IPS-NIHi7 (cell line): Measurements from ENCODE around the gene STOX1.
A peak's percentile ranks its signal among the peaks of the same experiment; 100 is the strongest.
"Not testable (repeated sequence)": the region's sequence is repeated elsewhere in the genome, so short reads cannot be mapped to it uniquely, and the experiment has no call there.

Experiments used
- DNase-seq: peaks from one replicate; pipeline ENCODE4 v3.0.0; 2012; ENCODE audit warnings: mixed read lengths; ENCODE audit errors: extremely low spot score

STOX1 gene

DNA sequence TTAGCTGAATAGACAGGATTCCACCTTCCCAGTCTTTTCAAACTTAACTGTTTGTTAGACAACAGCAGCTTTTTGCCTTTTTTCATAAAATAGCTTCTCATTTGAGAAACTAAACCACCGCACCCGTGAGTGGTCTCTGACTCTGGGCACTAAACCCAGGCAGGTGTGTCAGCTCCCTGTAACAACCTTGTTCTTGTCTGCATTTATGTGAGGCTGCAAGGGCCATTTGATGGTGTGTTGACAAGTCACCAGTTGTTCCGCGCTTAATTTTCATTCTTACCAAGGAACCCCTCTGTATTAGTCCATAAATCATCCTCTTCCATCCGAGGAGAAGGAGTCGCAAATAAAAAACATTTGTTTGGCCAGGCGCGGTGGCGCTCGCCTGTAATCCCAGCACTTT lies 1.5 kb downstream of the STOX1 start:
- DNase-seq = no peak

- DNase-seq = no peak
Measured at GRCh38 chr10:68829521-68829920, 2.2 kb downstream of the STOX1 start.

- DNase-seq = no peak
Measured at GRCh38 chr10:68829952-68830351, 2.6 kb downstream of the STOX1 start.

- no peak for DNase-seq
Measured at GRCh38 chr10:68831961-68832455, 4.7 kb downstream of the STOX1 start.

- DNase-seq = no peak
Measured at GRCh38 chr10:68832601-68833000, 5.3 kb downstream of the STOX1 start.

DNA sequence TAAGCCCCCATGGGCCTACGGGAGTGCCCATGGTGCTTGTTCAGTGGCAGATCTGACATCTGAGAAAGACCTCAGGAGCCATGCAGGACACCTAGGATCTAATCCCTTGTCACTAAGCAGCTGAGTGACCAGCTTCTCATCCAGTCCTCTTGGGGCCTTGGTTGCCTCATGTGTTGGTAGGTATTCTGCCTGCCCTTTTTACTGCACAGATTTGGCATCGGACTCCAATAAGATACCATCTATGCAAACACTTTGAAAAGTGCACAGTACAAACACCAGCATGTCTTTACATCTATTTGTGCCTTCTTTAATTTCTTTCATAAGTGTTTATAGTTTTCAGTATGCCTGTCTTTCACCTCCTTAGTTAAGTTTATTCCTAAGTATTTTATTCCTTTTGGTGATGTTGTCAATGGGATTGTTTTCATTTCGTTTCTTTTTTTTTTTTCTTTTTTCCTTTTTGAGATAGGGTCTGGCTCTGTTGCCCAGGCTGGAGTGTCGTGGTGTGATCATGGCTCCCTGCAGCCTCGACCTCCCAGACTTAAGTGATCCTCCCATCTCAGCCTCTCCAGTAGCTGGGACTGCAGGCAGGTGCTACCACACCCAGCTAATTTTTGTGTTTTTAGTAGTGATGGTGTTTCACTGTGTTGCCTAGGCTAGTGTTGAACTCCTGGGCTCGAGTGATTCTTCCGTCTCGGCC lies 10.4 kb downstream of the STOX1 start:
- no peak for DNase-seq

- DNase-seq = not testable (repeated sequence)
Measured at GRCh38 chr10:68840650-68841049, 13.3 kb downstream of the STOX1 start.

DNA sequence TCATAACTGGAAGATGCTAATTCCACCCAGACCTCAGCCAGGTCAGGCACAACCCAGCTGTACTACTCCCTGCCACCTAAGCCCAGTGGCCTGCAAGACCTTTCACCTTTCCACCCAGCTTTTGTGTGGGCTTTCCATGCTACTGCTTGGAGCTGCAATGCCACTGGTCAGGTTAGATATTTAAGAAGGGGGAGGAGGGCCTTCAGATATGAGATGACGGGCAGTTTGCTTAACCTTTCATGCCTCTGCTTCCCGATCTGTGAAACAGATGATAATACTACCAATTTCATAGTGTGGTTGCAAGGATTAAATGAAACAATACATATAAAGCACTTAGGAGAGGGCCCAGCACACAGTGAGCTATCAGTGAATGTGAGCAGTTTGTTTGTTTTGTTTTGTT lies 20.9 kb downstream of the STOX1 start:
- no peak for DNase-seq

DNA sequence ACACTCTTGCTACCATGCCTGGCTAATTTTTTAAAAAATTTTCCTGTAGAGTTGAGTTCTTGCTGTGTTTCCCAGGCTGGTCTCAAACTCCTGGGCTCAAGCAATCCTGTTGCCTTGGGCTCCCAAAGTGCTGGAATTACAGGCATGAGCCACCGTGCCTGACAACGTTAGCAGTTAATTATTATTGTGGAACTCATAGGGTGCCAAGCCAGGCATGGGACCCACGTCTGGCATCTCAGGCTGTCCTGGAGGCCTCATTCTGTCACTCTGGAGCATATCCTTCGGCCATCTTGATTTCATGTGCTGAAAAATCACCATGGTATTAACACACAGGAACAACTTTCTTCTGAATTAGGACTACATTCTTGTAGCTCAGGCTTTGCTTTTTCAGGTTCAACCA lies 21.5 kb downstream of the STOX1 start:
- no peak for DNase-seq

DNA sequence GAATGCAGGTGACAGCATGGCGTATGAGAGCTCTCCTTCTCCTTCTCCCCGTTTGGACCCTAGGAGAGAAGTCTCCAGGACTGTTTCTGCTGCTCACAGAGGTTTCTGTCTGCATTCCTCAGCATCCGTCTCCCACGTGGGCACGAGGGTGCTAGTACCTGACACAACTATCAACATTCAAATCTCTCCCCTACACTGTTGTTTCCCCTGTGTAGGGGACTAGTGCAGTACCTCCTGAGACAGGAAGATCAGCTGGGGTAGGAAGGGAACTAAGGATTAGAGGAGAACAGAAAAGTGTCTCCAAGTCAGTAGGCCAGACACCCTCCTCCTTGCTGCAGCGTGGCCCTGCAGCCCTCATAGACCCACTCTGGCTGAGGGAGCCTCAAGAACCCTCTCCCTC lies 29.0 kb downstream of the STOX1 start:
- DNase-seq = no peak

- no peak for DNase-seq
Measured at GRCh38 chr10:68857005-68857404, 29.7 kb downstream of the STOX1 start.

- DNase-seq = no peak
Measured at GRCh38 chr10:68861253-68861652, 33.9 kb downstream of the STOX1 start.

- no peak for DNase-seq
Measured at GRCh38 chr10:68864611-68865010, 37.3 kb downstream of the STOX1 start.

DNA sequence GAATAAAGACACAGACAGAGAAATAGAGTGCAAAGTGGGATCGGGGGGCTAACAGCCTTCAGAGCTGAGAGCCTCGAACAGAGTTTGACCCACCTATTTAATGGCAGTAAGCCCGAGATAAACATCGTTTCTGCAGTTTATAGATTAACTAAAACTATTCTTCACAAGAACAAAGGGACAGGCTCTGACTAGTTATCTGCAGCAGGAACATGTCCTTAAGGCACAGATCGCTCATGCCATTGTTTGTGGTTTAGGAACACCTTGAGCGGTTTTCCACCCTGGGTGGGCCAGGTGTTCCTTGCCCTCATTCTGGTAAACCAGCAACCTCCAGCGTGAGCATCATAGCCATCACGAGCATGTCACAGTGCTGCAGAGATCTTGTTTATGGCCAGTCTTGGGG lies 40.8 kb downstream of the STOX1 start:
- not testable (repeated sequence) for DNase-seq

DNA sequence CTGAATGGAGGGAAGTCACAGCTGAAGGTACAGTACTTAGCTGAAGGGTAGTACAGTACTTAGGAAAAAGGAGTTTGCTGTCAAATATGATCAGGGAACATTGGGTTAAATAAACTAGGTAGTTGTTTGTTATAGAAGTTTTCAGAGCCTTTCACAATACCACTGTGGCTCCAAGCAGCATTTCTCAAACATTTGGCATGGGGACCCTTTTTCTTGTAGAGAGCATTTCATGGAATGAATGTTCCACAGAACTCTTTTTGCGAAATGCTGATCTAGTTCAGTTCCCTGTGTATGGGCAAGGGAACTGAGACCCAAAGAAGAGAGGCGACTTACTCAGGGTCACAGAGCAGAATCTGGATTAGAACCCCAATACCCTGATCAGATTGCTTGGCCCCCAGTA lies 42.3 kb downstream of the STOX1 start:
- DNase-seq = no peak

- no peak for DNase-seq
Measured at GRCh38 chr10:68870061-68870460, 42.7 kb downstream of the STOX1 start.

DNA sequence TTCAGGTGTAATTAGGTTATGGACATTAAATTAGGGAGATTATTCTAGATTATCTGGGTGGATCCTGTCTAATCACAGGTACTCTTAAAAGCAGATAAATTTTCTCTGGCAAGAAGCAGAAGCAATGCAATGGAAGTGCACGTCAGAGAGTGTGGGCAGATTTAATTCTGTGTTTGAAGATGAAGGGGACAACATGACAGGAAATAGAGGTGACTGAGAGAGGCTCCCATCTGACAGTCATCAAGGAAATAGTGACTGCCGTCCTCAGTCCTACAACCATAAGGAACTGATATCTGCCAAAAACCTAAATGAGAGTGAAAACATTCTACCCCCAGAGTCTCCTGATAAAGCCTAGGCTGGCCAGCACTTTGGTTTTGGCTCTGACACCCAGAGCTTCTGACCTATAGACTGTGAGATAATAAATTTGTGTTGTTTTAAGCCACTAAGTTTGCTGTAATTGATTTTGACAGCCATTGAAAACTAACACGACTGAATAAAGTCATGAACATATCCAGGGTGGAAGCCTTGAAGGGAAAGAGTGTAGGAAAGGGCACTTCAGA lies 43.3 kb downstream of the STOX1 start:
- DNase-seq = no peak

DNA sequence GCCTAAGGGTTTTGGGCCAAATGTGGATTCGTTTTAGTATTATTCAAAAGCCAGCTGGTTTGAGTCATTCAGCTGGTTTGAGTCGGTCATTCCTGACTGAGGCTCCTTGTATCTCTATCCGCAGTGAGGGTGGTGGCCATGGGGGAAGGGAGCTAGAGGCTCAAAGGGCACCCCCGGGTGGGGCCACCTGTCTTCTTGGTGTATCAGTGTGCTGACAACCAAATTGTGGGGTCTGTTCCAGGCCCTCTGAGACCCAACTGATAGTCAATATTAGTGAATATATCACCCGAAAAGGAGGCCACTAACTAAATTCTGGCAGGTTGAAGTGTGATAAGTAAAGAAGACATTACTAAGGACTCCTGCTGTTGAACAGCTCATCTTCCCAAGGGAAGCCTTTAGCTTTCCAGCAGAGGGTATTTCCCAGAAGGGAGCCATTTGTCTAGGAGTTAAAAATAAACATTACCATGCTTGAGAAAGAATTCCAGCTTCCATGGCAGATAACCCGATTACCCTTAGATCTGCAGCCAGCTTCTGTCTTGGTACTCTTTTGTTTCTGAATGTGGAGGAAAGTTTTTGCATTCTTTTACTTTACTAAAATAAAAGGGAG lies 43.9 kb downstream of the STOX1 start:
- peak; percentile 45 for DNase-seq

DNA sequence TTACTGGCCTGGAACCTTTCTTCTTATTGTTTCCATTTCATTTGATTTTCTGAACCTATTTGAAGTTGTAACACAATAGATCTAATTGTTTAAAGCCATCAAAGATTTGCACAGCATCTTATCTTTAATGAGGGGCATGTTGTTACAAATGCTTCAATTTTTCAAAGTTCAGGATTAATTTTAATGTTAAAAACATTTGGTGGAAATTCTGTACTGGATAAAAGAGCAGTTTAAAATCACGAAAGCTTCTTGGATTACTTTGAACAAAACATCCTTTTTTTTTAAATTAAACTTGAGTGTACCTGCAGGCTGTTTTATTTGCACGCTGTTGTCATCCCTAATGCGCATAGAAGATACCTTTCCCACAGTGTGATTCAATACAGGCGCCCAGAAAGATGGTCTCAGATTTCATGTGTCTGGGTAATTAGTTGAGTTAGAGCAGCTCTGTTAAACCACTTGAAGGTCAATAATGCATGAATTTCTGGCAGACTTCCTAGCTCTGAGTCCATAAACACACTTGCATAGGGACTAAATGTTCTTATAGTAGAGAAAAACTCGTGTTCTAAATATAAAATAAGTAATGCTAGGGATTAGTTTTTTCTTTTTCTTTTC lies 44.5 kb downstream of the STOX1 start:
- DNase-seq = no peak

DNA sequence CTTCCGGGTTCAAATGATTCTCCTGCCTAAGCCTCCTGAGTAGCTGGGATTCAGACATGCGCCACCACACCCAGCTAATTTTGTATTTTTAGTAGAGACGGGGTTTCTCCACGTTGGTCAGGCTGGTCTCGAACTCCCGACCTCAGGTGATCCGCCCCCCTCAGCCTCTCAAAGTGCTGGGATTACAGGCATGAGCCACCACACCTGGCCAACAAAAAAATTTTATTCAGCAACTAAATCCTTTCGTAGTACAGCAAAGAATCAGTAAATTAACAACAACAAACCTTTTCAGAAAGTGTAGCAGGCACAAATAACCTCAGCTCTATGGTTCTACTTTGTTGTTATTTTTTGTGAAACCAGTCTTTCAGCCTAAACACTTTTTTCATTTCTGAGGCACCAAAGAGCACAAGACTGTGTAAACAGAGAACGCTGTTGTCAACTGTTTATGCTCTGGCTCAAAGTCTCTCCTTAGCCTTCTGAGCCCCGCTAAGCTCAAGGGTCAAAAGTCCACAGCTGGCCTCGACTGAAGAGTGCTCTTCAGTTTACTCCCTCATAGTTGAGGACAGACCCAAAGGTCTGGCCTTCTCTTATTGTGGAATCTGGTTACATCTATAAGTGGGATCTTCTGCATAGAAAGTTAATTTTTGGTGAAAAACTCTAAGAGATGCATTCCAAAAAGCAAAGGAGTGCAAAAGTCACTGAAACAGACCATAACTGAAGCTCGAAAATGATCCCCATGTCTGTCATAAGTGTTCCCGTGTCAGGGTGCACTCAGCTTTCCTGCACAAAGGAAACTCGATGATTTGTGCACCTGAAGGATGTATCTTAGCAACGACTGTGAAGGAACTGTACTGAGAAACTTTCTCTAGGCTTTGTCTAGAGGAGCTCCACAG lies 49.2 kb downstream of the STOX1 start:
- DNase-seq = no peak

DNA sequence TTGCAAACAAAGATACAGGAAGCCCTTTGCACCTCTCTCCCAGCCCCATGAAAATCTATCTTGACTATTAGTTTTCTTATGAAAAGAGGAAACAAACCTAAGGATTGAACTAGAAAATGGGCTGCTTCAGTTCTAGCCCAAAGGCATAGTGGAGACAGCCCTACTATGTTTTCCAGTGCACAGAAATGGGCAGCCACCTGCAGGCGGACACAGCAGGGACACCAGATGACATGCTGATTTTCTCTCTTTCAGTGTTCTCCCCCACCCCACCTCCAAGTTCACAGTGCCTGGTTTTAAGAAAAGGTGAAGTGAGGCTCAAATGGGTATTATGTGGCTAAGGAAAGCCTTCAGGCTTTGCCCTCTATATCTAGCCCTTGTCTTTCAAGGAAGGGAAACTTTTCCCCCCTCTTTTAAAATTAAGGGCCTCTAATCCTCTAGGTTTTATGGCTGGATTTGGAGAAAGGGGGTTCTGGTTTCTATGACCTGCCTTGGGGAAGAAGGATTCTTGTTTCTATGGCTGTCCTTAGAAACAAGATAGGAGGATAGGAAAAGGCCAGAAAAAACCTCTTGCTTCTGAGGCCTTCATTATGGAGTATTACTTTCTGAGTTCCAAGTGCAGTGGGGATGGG lies 50.3 kb downstream of the STOX1 start:
- no peak for DNase-seq
